Measurements from ENCODE around the gene APOL4. TPM values are rescaled to one million over a fixed set of nuclear protein-coding genes. Genes with fewer than 3 reads are reported as not detected.
"Not testable (repeated sequence)": the region's sequence is repeated elsewhere in the genome, so short reads cannot be mapped to it uniquely, and the experiment has no call there.

Gene APOL4
- total RNA-seq, 2 experiments from 2014 or later = not detected

DNA sequence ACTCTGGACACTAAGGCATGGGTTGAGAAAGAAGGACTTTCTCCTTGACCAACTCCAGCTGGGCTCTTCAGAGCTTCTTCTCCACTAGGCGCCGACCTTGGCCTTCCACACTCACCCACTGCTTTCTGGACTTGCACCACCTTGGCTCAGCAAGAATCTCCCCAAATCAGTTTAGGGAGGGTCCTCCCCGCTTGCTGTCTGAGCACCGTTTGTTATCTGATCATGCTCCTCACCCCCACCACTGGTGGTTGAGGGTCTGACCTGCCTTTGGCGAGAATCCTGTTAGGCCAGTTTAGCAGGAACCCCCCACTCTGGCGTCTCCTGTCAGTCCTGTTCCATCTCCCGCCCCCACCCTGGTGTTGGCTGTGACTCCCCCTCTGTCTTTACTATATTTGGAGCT is 27.3 kb upstream of the APOL4 start:
- DNase-seq (no peak), ATAC-seq (ENCODE audit: poor library complexity) (no peak)
- ChIA-PET CTCF (no interaction called here), POLR2A (no interaction called here)
- Histone ChIP-seq H3K27ac (ENCODE audit: low read depth in 1 of 2, low read length in 2 of 2) (no peak overlapping the region), H3K4me3 (ENCODE audit: low read length) (no peak overlapping the region), H3K27me3 (ENCODE audit: control insufficient read depth in 1 of 2, insufficient read depth in 2 of 2, low read length in 2 of 2) (no peaks in the 10 kb centered on the region), H3K4me1 (ENCODE audit: insufficient read depth, low read length) (peaks cover 5% of the 10 kb centered on the region), H3K9me3 (ENCODE audit: control insufficient read depth in 1 of 2, insufficient read depth in 1 of 2, low read length in 2 of 2) (no peaks in the 10 kb centered on the region), H3K36me3 (ENCODE audit: insufficient read depth, low read length) (peaks cover 60% of the 10 kb centered on the region)
- TF ChIP-seq, protein P1, sequence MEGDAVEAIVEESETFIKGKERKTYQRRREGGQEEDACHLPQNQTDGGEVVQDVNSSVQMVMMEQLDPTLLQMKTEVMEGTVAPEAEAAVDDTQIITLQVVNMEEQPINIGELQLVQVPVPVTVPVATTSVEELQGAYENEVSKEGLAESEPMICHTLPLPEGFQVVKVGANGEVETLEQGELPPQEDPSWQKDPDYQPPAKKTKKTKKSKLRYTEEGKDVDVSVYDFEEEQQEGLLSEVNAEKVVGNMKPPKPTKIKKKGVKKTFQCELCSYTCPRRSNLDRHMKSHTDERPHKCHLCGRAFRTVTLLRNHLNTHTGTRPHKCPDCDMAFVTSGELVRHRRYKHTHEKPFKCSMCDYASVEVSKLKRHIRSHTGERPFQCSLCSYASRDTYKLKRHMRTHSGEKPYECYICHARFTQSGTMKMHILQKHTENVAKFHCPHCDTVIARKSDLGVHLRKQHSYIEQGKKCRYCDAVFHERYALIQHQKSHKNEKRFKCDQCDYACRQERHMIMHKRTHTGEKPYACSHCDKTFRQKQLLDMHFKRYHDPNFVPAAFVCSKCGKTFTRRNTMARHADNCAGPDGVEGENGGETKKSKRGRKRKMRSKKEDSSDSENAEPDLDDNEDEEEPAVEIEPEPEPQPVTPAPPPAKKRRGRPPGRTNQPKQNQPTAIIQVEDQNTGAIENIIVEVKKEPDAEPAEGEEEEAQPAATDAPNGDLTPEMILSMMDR (IDR thresholded peaks at IDR 0.05) = no peak
- H3K27ac Mint-ChIP-seq = no peak overlapping the region
- H3K27me3 Mint-ChIP-seq = no peaks in the 10 kb centered on the region
- intact Hi-C loops (cut with DNase I, micrococcal nuclease) = no loop called here
- no peak overlapping the region for H3K4me3 Mint-ChIP-seq
- no peaks in the 10 kb centered on the region for H3K4me1 Mint-ChIP-seq (ENCODE audit: low read depth)
- peaks cover 72% of the 10 kb centered on the region for H3K36me3 Mint-ChIP-seq (ENCODE audit: low read depth)
- H3K9me3 Mint-ChIP-seq = no peaks in the 10 kb centered on the region

DNA sequence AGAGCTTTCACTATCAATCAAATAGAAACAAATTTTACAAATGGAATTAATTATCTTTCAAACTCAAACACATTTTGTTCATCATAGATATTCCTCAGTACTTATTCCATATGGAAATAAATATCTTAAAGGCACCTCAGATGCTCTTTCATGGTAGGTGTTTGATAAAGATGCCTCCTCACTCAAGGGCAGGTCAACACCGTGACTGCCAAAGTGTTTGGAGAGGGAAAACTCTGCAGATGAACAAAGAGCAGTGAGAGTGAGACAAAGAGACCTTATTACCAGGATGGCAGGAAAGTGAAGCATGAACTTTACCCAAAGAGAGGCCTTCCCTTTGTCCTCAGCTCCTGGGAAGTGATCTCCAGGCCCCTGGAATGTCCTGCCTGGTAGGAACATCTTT is 26.8 kb upstream of the APOL4 start:
- H3K27me3 Mint-ChIP-seq; POLR2A ChIA-PET; H3K9me3 Mint-ChIP-seq; H3K4me3 ChIP-seq (ENCODE audit: low read length); DNase-seq; H3K4me3 Mint-ChIP-seq; intact Hi-C loops (cut with DNase I, micrococcal nuclease); H3K4me1 Mint-ChIP-seq (ENCODE audit: low read depth); H3K27me3 ChIP-seq (ENCODE audit: control insufficient read depth in 1 of 2, insufficient read depth in 2 of 2, low read length in 2 of 2); ATAC-seq (ENCODE audit: poor library complexity); H3K27ac ChIP-seq (ENCODE audit: low read depth in 1 of 2, low read length in 2 of 2); CTCF ChIA-PET; H3K4me1 ChIP-seq (ENCODE audit: insufficient read depth, low read length); H3K27ac Mint-ChIP-seq; H3K9me3 ChIP-seq (ENCODE audit: control insufficient read depth in 1 of 2, insufficient read depth in 1 of 2, low read length in 2 of 2): not testable (repeated sequence)
- H3K36me3 Mint-ChIP-seq (ENCODE audit: low read depth) = peaks cover 66% of the 10 kb centered on the region
- H3K36me3 ChIP-seq (ENCODE audit: insufficient read depth, low read length) = peaks cover 57% of the 10 kb centered on the region

- Mint-ChIP-seq H3K9me3 (no peaks in the 10 kb centered on the region), H3K4me1 (ENCODE audit: low read depth) (no peaks in the 10 kb centered on the region), H3K36me3 (ENCODE audit: low read depth) (peaks cover 61% of the 10 kb centered on the region), H3K4me3 (no peak overlapping the region), H3K27ac (no peak overlapping the region), H3K27me3 (no peaks in the 10 kb centered on the region)
- Histone ChIP-seq H3K4me3 (ENCODE audit: low read length) (no peak overlapping the region), H3K9me3 (ENCODE audit: control insufficient read depth in 1 of 2, insufficient read depth in 1 of 2, low read length in 2 of 2) (no peaks in the 10 kb centered on the region), H3K27me3 (ENCODE audit: control insufficient read depth in 1 of 2, insufficient read depth in 2 of 2, low read length in 2 of 2) (no peaks in the 10 kb centered on the region), H3K4me1 (ENCODE audit: insufficient read depth, low read length) (peaks cover 4% of the 10 kb centered on the region), H3K27ac (ENCODE audit: low read depth in 1 of 2, low read length in 2 of 2) (no peak overlapping the region), H3K36me3 (ENCODE audit: insufficient read depth, low read length) (peaks cover 51% of the 10 kb centered on the region)
- no peak for ATAC-seq (ENCODE audit: poor library complexity)
- intact Hi-C loops (cut with DNase I, micrococcal nuclease) = no loop called here
- DNase-seq = no peak
- ChIA-PET CTCF (interaction anchor here (0.7 kb wide), 2 partner anchors 24 to 394 kb away, joined by 4 to 5 read pairs; no protein-coding TSS in a partner anchor), POLR2A (interaction anchor here (1.2 kb wide), 1 partner anchor 12 kb away, joined by 4 read pairs; the partner anchor contains the start of gene APOL2)
- TF ChIP-seq, protein P1 (IDR thresholded peaks at IDR 0.05) = no peak
These were observed 26.2 kb upstream of the APOL4 start for GRCh38 chr22:36227806-36228205.

GRCh38 chr22:36227396-36227795 is 25.8 kb upstream of the APOL4 start:
- Histone ChIP-seq H3K4me3 (ENCODE audit: low read length) (no peak overlapping the region), H3K36me3 (ENCODE audit: insufficient read depth, low read length) (peaks cover 47% of the 10 kb centered on the region), H3K4me1 (ENCODE audit: insufficient read depth, low read length) (no peaks in the 10 kb centered on the region), H3K27me3 (ENCODE audit: control insufficient read depth in 1 of 2, insufficient read depth in 2 of 2, low read length in 2 of 2) (no peaks in the 10 kb centered on the region), H3K9me3 (ENCODE audit: control insufficient read depth in 1 of 2, insufficient read depth in 1 of 2, low read length in 2 of 2) (no peaks in the 10 kb centered on the region), H3K27ac (ENCODE audit: low read depth in 1 of 2, low read length in 2 of 2) (no peak overlapping the region)
- DNase-seq (no peak), ATAC-seq (ENCODE audit: poor library complexity) (no peak)
- Mint-ChIP-seq H3K9me3 (no peaks in the 10 kb centered on the region), H3K36me3 (ENCODE audit: low read depth) (peaks cover 56% of the 10 kb centered on the region), H3K27me3 (no peaks in the 10 kb centered on the region), H3K4me1 (ENCODE audit: low read depth) (no peaks in the 10 kb centered on the region), H3K4me3 (no peak overlapping the region), H3K27ac (no peak overlapping the region)
- ChIA-PET POLR2A (interaction anchor here (1.2 kb wide), 1 partner anchor 12 kb away, joined by 4 read pairs; the partner anchor contains the start of gene APOL2), CTCF (interaction anchor here (0.6 to 1.1 kb wide), 4 partner anchors 12 to 393 kb away, joined by 3 to 5 read pairs (median 4); partner anchors contain the start of gene APOL2)
- intact Hi-C loops (cut with DNase I, micrococcal nuclease) = no loop called here
- TF ChIP-seq, protein P1 (IDR thresholded peaks at IDR 0.05) = no peak
